Measurements from ENCODE around the gene INPP5B. TPM values are rescaled to one million over a fixed set of nuclear protein-coding genes. Genes with fewer than 3 reads are reported as not detected.
A peak's percentile ranks its signal among the peaks of the same experiment; 100 is the strongest.
"Not testable (repeated sequence)": the region's sequence is repeated elsewhere in the genome, so short reads cannot be mapped to it uniquely, and the experiment has no call there.

INPP5B gene
- total RNA-seq, 1 experiment from 2014 or later, result 47.0 TPM

GRCh38 chr1:37974567-37974966 lies 27.7 kb upstream of the INPP5B start:
- Histone ChIP-seq H3K4me1 (ENCODE audit: low read length) (no peaks in the 10 kb centered on the region), H4K20me1 (ENCODE audit: insufficient read depth, low read depth, low read length) (no peaks in the 10 kb centered on the region), H2AFZ (ENCODE audit: low read length) (no peak overlapping the region), H3K9me3 (ENCODE audit: low read length) (no peaks in the 10 kb centered on the region), H3K4me3 (ENCODE audit: low read length) (no peak overlapping the region), H3K79me2 (ENCODE audit: low read length) (peaks cover 11% of the 10 kb centered on the region), H3K36me3 (ENCODE audit: insufficient read depth, low read length) (peaks cover 40% of the 10 kb centered on the region), H3K9me2 (replicated peaks; ENCODE audit: insufficient read depth, low read length) (no peaks in the 10 kb centered on the region), H3K27ac (ENCODE audit: low read length) (no peak overlapping the region), H3K9ac (ENCODE audit: low read length) (no peak overlapping the region), H3K4me2 (ENCODE audit: low read depth, low read length, poor library complexity, severe bottlenecking) (no peak overlapping the region), H3K27me3 (ENCODE audit: low read length) (no peaks in the 10 kb centered on the region)
- no peak for DNase-seq

GRCh38 chr1:37973684-37974083 lies 26.8 kb upstream of the INPP5B start:
- H2AFZ ChIP-seq (ENCODE audit: low read length); H3K9me3 ChIP-seq (ENCODE audit: low read length); H3K4me3 ChIP-seq (ENCODE audit: low read length); DNase-seq; H3K4me2 ChIP-seq (ENCODE audit: low read depth, low read length, poor library complexity, severe bottlenecking); H3K9ac ChIP-seq (ENCODE audit: low read length); H4K20me1 ChIP-seq (ENCODE audit: insufficient read depth, low read depth, low read length); H3K9me2 ChIP-seq (replicated peaks; ENCODE audit: insufficient read depth, low read length); H3K27ac ChIP-seq (ENCODE audit: low read length); H3K27me3 ChIP-seq (ENCODE audit: low read length); H3K4me1 ChIP-seq (ENCODE audit: low read length): not testable (repeated sequence)
- peaks cover 43% of the 10 kb centered on the region for H3K36me3 ChIP-seq (ENCODE audit: insufficient read depth, low read length)
- H3K79me2 ChIP-seq (ENCODE audit: low read length), result peaks cover 11% of the 10 kb centered on the region

GRCh38 chr1:37965301-37965700 lies 18.4 kb upstream of the INPP5B start:
- Histone ChIP-seq H3K9me2 (replicated peaks; ENCODE audit: insufficient read depth, low read length) (no peaks in the 10 kb centered on the region), H3K27ac (ENCODE audit: low read length) (no peak overlapping the region), H3K9me3 (ENCODE audit: low read length) (no peaks in the 10 kb centered on the region), H3K36me3 (ENCODE audit: insufficient read depth, low read length) (peaks cover 34% of the 10 kb centered on the region), H4K20me1 (ENCODE audit: insufficient read depth, low read depth, low read length) (no peaks in the 10 kb centered on the region), H3K79me2 (ENCODE audit: low read length) (no peaks in the 10 kb centered on the region), H3K27me3 (ENCODE audit: low read length) (no peaks in the 10 kb centered on the region), H3K9ac (ENCODE audit: low read length) (no peak overlapping the region), H3K4me3 (ENCODE audit: low read length) (no peak overlapping the region), H2AFZ (ENCODE audit: low read length) (no peak overlapping the region), H3K4me1 (ENCODE audit: low read length) (no peaks in the 10 kb centered on the region), H3K4me2 (ENCODE audit: low read depth, low read length, poor library complexity, severe bottlenecking) (no peak overlapping the region)
- no peak for DNase-seq

- not testable (repeated sequence) for H3K27ac ChIP-seq (ENCODE audit: low read length); H3K9me3 ChIP-seq (ENCODE audit: low read length); H3K9me2 ChIP-seq (replicated peaks; ENCODE audit: insufficient read depth, low read length); H3K9ac ChIP-seq (ENCODE audit: low read length); H2AFZ ChIP-seq (ENCODE audit: low read length); H3K4me2 ChIP-seq (ENCODE audit: low read depth, low read length, poor library complexity, severe bottlenecking); H4K20me1 ChIP-seq (ENCODE audit: insufficient read depth, low read depth, low read length); DNase-seq; H3K4me1 ChIP-seq (ENCODE audit: low read length); H3K79me2 ChIP-seq (ENCODE audit: low read length); H3K4me3 ChIP-seq (ENCODE audit: low read length); H3K27me3 ChIP-seq (ENCODE audit: low read length)
- peaks cover 30% of the 10 kb centered on the region for H3K36me3 ChIP-seq (ENCODE audit: insufficient read depth, low read length)
These were observed 17.3 kb upstream of the INPP5B start for GRCh38 chr1:37964106-37964505.

- H3K4me3 ChIP-seq (ENCODE audit: low read length), result no peak overlapping the region
- no peaks in the 10 kb centered on the region for H3K9me3 ChIP-seq (ENCODE audit: low read length)
- H3K9me2 ChIP-seq (replicated peaks; ENCODE audit: insufficient read depth, low read length), result no peaks in the 10 kb centered on the region
- peaks cover 8% of the 10 kb centered on the region; the same call in 1 of the 2 replicates for H4K20me1 ChIP-seq (ENCODE audit: insufficient read depth, low read depth, low read length)
- no peak overlapping the region for H2AFZ ChIP-seq (ENCODE audit: low read length)
- no peak overlapping the region for H3K9ac ChIP-seq (ENCODE audit: low read length)
- no peak overlapping the region for H3K27ac ChIP-seq (ENCODE audit: low read length)
- no peaks in the 10 kb centered on the region for H3K79me2 ChIP-seq (ENCODE audit: low read length)
- no peak for DNase-seq
- H3K4me1 ChIP-seq (ENCODE audit: low read length), result peaks cover 18% of the 10 kb centered on the region
- H3K27me3 ChIP-seq (ENCODE audit: low read length), result no peaks in the 10 kb centered on the region
- H3K36me3 ChIP-seq (ENCODE audit: insufficient read depth, low read length), result peaks cover 16% of the 10 kb centered on the region; the same call in 1 of the 2 replicates
- no peak overlapping the region for H3K4me2 ChIP-seq (ENCODE audit: low read depth, low read length, poor library complexity, severe bottlenecking)
These were observed 11.8 kb upstream of the INPP5B start for GRCh38 chr1:37958690-37959089.

- no peak overlapping the region for H3K9ac ChIP-seq (ENCODE audit: low read length)
- peaks cover 8% of the 10 kb centered on the region; the same call in 1 of the 2 replicates for H4K20me1 ChIP-seq (ENCODE audit: insufficient read depth, low read depth, low read length)
- H3K4me2 ChIP-seq (ENCODE audit: low read depth, low read length, poor library complexity, severe bottlenecking), result no peak overlapping the region
- no peaks in the 10 kb centered on the region for H3K9me3 ChIP-seq (ENCODE audit: low read length)
- no peaks in the 10 kb centered on the region for H3K27me3 ChIP-seq (ENCODE audit: low read length)
- peaks cover 12% of the 10 kb centered on the region; the same call in 1 of the 2 replicates for H3K36me3 ChIP-seq (ENCODE audit: insufficient read depth, low read length)
- H3K27ac ChIP-seq (ENCODE audit: low read length), result no peak overlapping the region
- H2AFZ ChIP-seq (ENCODE audit: low read length), result no peak overlapping the region
- no peak for DNase-seq
- no peaks in the 10 kb centered on the region for H3K79me2 ChIP-seq (ENCODE audit: low read length)
- H3K4me3 ChIP-seq (ENCODE audit: low read length), result no peak overlapping the region
- H3K9me2 ChIP-seq (replicated peaks; ENCODE audit: insufficient read depth, low read length), result no peaks in the 10 kb centered on the region
- peaks cover 22% of the 10 kb centered on the region for H3K4me1 ChIP-seq (ENCODE audit: low read length)
These were observed 8.8 kb upstream of the INPP5B start for GRCh38 chr1:37955685-37956084.

- H3K9me3 ChIP-seq (ENCODE audit: low read length), result no peaks in the 10 kb centered on the region
- peaks cover 7% of the 10 kb centered on the region; the same call in 1 of the 2 replicates for H3K36me3 ChIP-seq (ENCODE audit: insufficient read depth, low read length)
- no peak overlapping the region for H3K27ac ChIP-seq (ENCODE audit: low read length)
- no peak overlapping the region for H2AFZ ChIP-seq (ENCODE audit: low read length)
- H3K4me1 ChIP-seq (ENCODE audit: low read length), result peaks cover 22% of the 10 kb centered on the region
- H3K79me2 ChIP-seq (ENCODE audit: low read length), result no peaks in the 10 kb centered on the region
- peaks cover 8% of the 10 kb centered on the region; the same call in 1 of the 2 replicates for H4K20me1 ChIP-seq (ENCODE audit: insufficient read depth, low read depth, low read length)
- no peak overlapping the region for H3K9ac ChIP-seq (ENCODE audit: low read length)
- no peaks in the 10 kb centered on the region for H3K27me3 ChIP-seq (ENCODE audit: low read length)
- H3K9me2 ChIP-seq (replicated peaks; ENCODE audit: insufficient read depth, low read length), result no peaks in the 10 kb centered on the region
- no peak overlapping the region for H3K4me3 ChIP-seq (ENCODE audit: low read length)
- DNase-seq, result peak; percentile 67
- peak overlapping the region; percentile 16 for H3K4me2 ChIP-seq (ENCODE audit: low read depth, low read length, poor library complexity, severe bottlenecking)
These were observed 7.6 kb upstream of the INPP5B start for GRCh38 chr1:37954316-37954971.

GRCh38 chr1:37952738-37953137 lies 5.9 kb upstream of the INPP5B start:
- Histone ChIP-seq H3K9me3 (ENCODE audit: low read length) (no peaks in the 10 kb centered on the region), H3K4me2 (ENCODE audit: low read depth, low read length, poor library complexity, severe bottlenecking) (no peak overlapping the region), H3K9me2 (replicated peaks; ENCODE audit: insufficient read depth, low read length) (no peaks in the 10 kb centered on the region)

More at GRCh38 chr1:37952738-37953137, 5.9 kb upstream of the INPP5B start:
- peaks cover 8% of the 10 kb centered on the region; the same call in 1 of the 2 replicates for H4K20me1 ChIP-seq (ENCODE audit: insufficient read depth, low read depth, low read length)
- no peak for DNase-seq
- H3K79me2 ChIP-seq (ENCODE audit: low read length), result no peaks in the 10 kb centered on the region
- peaks cover 3% of the 10 kb centered on the region; the same call in 1 of the 2 replicates for H3K36me3 ChIP-seq (ENCODE audit: insufficient read depth, low read length)
- H3K27ac ChIP-seq (ENCODE audit: low read length), result no peak overlapping the region
- peaks cover 38% of the 10 kb centered on the region for H3K4me1 ChIP-seq (ENCODE audit: low read length)
- no peak overlapping the region for H3K4me3 ChIP-seq (ENCODE audit: low read length)
- no peaks in the 10 kb centered on the region for H3K27me3 ChIP-seq (ENCODE audit: low read length)
- H3K9ac ChIP-seq (ENCODE audit: low read length), result no peak overlapping the region
- H2AFZ ChIP-seq (ENCODE audit: low read length), result no peak overlapping the region
